ENCODE measurements around the gene CREBL2. TPM values are rescaled to one million over a fixed set of nuclear protein-coding genes. Genes with fewer than 3 reads are reported as not detected.

The CREBL2 gene
- total and polyA plus RNA-seq, 2 of the 13 experiments (the other 11 are each of a cell fraction or from before 2014, with no cell fraction given), result 6.9 to 8.4 TPM

DNA sequence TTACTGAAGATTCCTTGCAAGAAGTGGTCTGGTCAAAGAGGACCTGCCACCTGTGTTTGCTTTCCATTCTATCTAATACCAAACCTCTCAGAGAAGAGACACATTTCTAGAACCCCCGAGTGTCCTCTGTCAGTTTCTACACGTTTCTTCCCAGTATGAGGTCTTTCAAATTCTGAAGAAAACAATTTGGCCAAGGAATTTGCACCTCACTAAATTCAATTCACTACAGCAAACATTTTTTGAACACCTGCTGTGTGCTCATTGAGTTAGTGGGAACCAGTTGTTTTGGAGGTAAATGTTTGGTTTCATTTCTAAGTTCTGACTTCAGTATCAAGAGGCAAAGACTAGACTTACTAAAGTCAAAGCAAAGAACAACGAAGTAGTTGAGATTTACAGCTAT is 64.9 kb downstream of the CREBL2 start:
- Histone ChIP-seq H3K27me3 (ENCODE audit: control insufficient read depth in 1 of 2, insufficient read depth in 2 of 2, low read length in 2 of 2) (no peaks in the 10 kb centered on the region; a peak in 1 of 5 replicates), H3K27ac (ENCODE audit: extremely low read length, insufficient read depth, low read length) (no peak overlapping the region), H3K4me3 (replicated peaks in 1 of 3; ENCODE audit: insufficient read depth in 1 of 3, low read depth in 2 of 3, low read length in 3 of 3) (no peak overlapping the region), H2AFZ (ENCODE audit: low read length) (no peak overlapping the region), H3K9me3 (ENCODE audit: low read length) (no peaks in the 10 kb centered on the region), H4K20me1 (ENCODE audit: insufficient read depth, low read length) (no peaks in the 10 kb centered on the region), H3K9ac (ENCODE audit: insufficient read depth, low read depth, low read length) (no peak overlapping the region), H3K79me2 (ENCODE audit: insufficient read depth, low read length) (no peaks in the 10 kb centered on the region), H3K4me1 (ENCODE audit: insufficient read depth, low read length) (no peaks in the 10 kb centered on the region), H3K4me2 (ENCODE audit: low read depth, low read length) (no peak overlapping the region), H3K36me3 (replicated peaks in 1 of 2; ENCODE audit: control insufficient read depth in 1 of 2, insufficient read depth in 2 of 2, low read length in 2 of 2) (no peaks in the 10 kb centered on the region)
- WGBS (ENCODE audit: low lambda C conversion rate), result 11% methylated on average over 3 of the region's 3 CpGs
- ATAC-seq (no peak), FAIRE-seq (no peak), DNase-seq (ENCODE audit: low spot score) (no peak)
- intact Hi-C loops (cut with micrococcal nuclease; ENCODE audit: unreplicated experiment), result no loop called here
- in situ Hi-C loops (cut with HindIII; ENCODE audit: extremely low pct_ligation_motif_present, low pct_unique_long_range_greater_than_20kb), result no loop called here
- no TSS peak for BruUV-seq (replicated peaks)
- TF ChIP-seq, protein P1, sequence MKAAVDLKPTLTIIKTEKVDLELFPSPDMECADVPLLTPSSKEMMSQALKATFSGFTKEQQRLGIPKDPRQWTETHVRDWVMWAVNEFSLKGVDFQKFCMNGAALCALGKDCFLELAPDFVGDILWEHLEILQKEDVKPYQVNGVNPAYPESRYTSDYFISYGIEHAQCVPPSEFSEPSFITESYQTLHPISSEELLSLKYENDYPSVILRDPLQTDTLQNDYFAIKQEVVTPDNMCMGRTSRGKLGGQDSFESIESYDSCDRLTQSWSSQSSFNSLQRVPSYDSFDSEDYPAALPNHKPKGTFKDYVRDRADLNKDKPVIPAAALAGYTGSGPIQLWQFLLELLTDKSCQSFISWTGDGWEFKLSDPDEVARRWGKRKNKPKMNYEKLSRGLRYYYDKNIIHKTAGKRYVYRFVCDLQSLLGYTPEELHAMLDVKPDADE (CRISPR knock-in tag; IDR thresholded peaks at IDR 0.05), result no peak
- TF ChIP-seq EZH2 (conservative IDR thresholded peaks at IDR 0.05; ENCODE audit: low read depth, low read length), result no peak
- TF ChIP-seq CEBPB (IDR thresholded peaks at IDR 0.05; ENCODE audit: borderline replicate concordance, low read depth, low read length), result no peak
- no peak for TF ChIP-seq DNMT1 (CRISPR knock-in tag; IDR thresholded peaks at IDR 0.05)
- TF ChIP-seq ZNF607 (CRISPR knock-in tag; IDR thresholded peaks at IDR 0.05; ENCODE audit: borderline replicate concordance), result no peak
- no peak for TF ChIP-seq RXRA (CRISPR knock-in tag; IDR thresholded peaks at IDR 0.05)
- TF ChIP-seq, protein P2, sequence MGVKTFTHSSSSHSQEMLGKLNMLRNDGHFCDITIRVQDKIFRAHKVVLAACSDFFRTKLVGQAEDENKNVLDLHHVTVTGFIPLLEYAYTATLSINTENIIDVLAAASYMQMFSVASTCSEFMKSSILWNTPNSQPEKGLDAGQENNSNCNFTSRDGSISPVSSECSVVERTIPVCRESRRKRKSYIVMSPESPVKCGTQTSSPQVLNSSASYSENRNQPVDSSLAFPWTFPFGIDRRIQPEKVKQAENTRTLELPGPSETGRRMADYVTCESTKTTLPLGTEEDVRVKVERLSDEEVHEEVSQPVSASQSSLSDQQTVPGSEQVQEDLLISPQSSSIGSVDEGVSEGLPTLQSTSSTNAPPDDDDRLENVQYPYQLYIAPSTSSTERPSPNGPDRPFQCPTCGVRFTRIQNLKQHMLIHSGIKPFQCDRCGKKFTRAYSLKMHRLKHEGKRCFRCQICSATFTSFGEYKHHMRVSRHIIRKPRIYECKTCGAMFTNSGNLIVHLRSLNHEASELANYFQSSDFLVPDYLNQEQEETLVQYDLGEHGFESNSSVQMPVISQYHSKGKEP (CRISPR knock-in tag; IDR thresholded peaks at IDR 0.05), result no peak
- CTCF ChIA-PET (ENCODE audit: low intra/inter-chr PET ratio, low total read pairs), result no interaction called here
- POLR2A ChIA-PET, result no interaction called here

Data from HepG2 (cell line).